NB4 (cell line): Measurements from ENCODE around the gene RPS6KA2.

Experiments used
- CTCF ChIP-seq: IDR thresholded peaks from one replicate; pipeline ENCODE4 v1.5.1; 2012; ENCODE audit warnings: low read depth, low read length
- MYC ChIP-seq: IDR thresholded peaks from 2 replicates; pipeline ENCODE4 v1.6.1; 2011; ENCODE audit warnings: low read depth, low read length
- POLR2A ChIP-seq: IDR thresholded peaks from 2 replicates; pipeline ENCODE4 v1.6.1; 2011; ENCODE audit warnings: mild to moderate bottlenecking; ENCODE audit not compliant: insufficient read length; ENCODE audit errors: extremely low read depth

DNA sequence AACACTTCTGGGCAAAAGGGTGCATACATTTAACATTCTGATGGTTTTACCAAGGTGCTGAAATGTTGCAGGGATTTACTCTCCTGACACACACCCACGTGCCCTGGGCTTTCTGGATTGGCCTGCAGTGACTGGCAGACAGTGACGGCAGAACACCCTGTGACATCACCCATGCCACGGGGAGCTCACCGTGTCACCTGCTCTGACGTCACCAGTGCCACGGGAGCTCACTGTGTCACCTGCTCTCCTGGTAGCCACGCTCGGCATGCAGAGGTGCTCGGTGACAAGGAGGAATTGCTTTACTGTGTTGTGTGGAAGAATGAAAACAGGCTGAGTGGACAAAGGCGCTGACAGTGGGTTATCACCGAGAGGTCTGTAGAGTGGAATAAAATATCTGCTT, 139.9 kb downstream of the RPS6KA2 start:
- TF ChIP-seq MYC (no peak), CTCF (no peak), POLR2A (no peak)
